K562 (cell line): ENCODE results near the gene SERTAD2. TPM values are rescaled to one million over a fixed set of nuclear protein-coding genes. Genes with fewer than 3 reads are reported as not detected.

ENCODE experiments used
- ATAC-seq: fragments of 200-7000 bp; cut with Tn5 transposase; 3 replicates; pipeline ENCODE4 v1.9.1; 2020; ENCODE audit warnings: moderate library complexity
- BruUV-seq: library from RNA; stranded (reverse); fragments of 400-500 nt; replicated peaks from 2 replicates; lab custom pipeline; 2021; lab: Mats Ljungman, UMichigan
- CTCF ChIA-PET: fragments of 300-600 bp; formaldehyde crosslinking; extraction: SDS; loops from one replicate; lab custom pipeline; 2021; ENCODE audit warnings: low intra/inter-chr PET ratio; lab: Yijun Ruan, JAX
- POLR2A ChIA-PET: fragments of 300-600, 350-650 bp; sonication (Branson Sonifier 250); formaldehyde crosslinking; extraction: SDS; loops from one replicate; lab custom pipeline; 2021; ENCODE audit warnings: antibody characterized with exemption, inconsistent platforms; lab: Yijun Ruan, JAX
- DNase-seq, 4 experiments: peaks; one replicate each; pipeline versions ENCODE4 v3.0.0 to v3.0.0-alpha.2; 2011 to 2018; ENCODE audit warnings: low spot score in 3 of 4, mixed read lengths in 3 of 4; ENCODE audit errors: extremely low read depth in 1 of 4
- FAIRE-seq: peaks from 2 replicates; lab custom pipeline; 2011; peaks lifted over from hg19 to GRCh38; lab: Jason Lieb, UNC
- H2AFZ ChIP-seq: 2 replicates; pipeline ENCODE4 v1.6.0; 2011; ENCODE audit warnings: low read depth, low read length, control low read depth, inconsistent platforms
- H3K27ac ChIP-seq: fragments of 200-600 bp; 3 replicates; pipeline ENCODE4 v1.8.0; 2011; ENCODE audit warnings: low read depth, mild to moderate bottlenecking, control low read depth, inconsistent platforms, low read length, moderate library complexity, mixed read lengths; ENCODE audit errors: extremely low read depth
- H3K27me3 ChIP-seq, 2 experiments: fragments of 300-600 bp in 1 of 2; 2 replicates in 1 of 2; 3 replicates in 1 of 2; pipeline versions ENCODE4 v1.6.0 to v1.8.0; 2011; ENCODE audit warnings: inconsistent platforms in 2 of 2, low read length in 2 of 2, mild to moderate bottlenecking in 1 of 2, mixed read lengths in 1 of 2, moderate library complexity in 1 of 2; ENCODE audit not compliant: control insufficient read depth in 2 of 2, insufficient read depth in 2 of 2
- H3K36me3 ChIP-seq: fragments of 300-600 bp; 3 replicates; pipeline ENCODE4 v1.8.0; 2011; ENCODE audit warnings: mild to moderate bottlenecking, low read length, inconsistent platforms; ENCODE audit not compliant: control insufficient read depth, insufficient read depth
- H3K4me1 ChIP-seq, 2 experiments: fragments of 200-600 bp in 1 of 2; replicated peaks in 1 of 2; 2 replicates in 1 of 2; 3 replicates in 1 of 2; pipeline versions ENCODE4 v1.5.1 to v1.8.0; 2011; ENCODE audit warnings: inconsistent platforms in 2 of 2, low read length in 2 of 2, mild to moderate bottlenecking in 1 of 2, mixed read lengths in 1 of 2, moderate library complexity in 1 of 2; ENCODE audit not compliant: control insufficient read depth in 2 of 2, insufficient read depth in 2 of 2
- H3K4me2 ChIP-seq: 2 replicates; pipeline ENCODE4 v1.6.1; 2011; ENCODE audit warnings: low read length, control low read depth, inconsistent platforms, mixed read lengths; ENCODE audit not compliant: insufficient read depth
- H3K4me3 ChIP-seq: fragments of 200-600 bp; sonication (generic), shearing (Covaris generic); 2 replicates; pipeline ENCODE4 v1.5.1; 2016; ENCODE audit warnings: control low read depth, inconsistent platforms
- H3K79me2 ChIP-seq: fragments of 200-600 bp; 3 replicates; pipeline ENCODE4 v1.8.0; 2011; ENCODE audit warnings: low read length, inconsistent platforms; ENCODE audit not compliant: control insufficient read depth, insufficient read depth
- H3K9ac ChIP-seq, 2 experiments: 2 replicates each; pipeline versions ENCODE4 v1.6.0 to v1.6.1; 2011; ENCODE audit warnings: low read depth in 2 of 2, low read length in 2 of 2, control low read depth in 1 of 2, inconsistent platforms in 1 of 2, mild to moderate bottlenecking in 1 of 2, mixed read lengths in 1 of 2; ENCODE audit not compliant: insufficient read depth in 1 of 2
- H3K9me1 ChIP-seq: one replicate; pipeline ENCODE4 v1.6.0; 2011; ENCODE audit warnings: inconsistent platforms, mild to moderate bottlenecking, low read length, moderate library complexity; ENCODE audit not compliant: control insufficient read depth, insufficient read depth
- H3K9me3 ChIP-seq: replicated peaks from 2 replicates; pipeline ENCODE4 v1.5.1; 2011; ENCODE audit warnings: low read depth, low read length, inconsistent platforms; ENCODE audit not compliant: control insufficient read depth, insufficient read depth
- H4K20me1 ChIP-seq: replicated peaks from 2 replicates; pipeline ENCODE4 v1.6.1; 2011; ENCODE audit warnings: low read length, inconsistent platforms, mixed read lengths; ENCODE audit not compliant: control insufficient read depth, insufficient read depth
- DDX20 ChIP-seq: fragments of 450-650 bp; IDR thresholded peaks from 2 replicates; pipeline ENCODE4 v1.6.1; 2016; ENCODE audit warnings: missing genetic modification characterization, low read depth, mild to moderate bottlenecking, missing compliant biosample characterization, moderate library complexity
- NFE2L1 ChIP-seq: fragments of 450-650 bp; IDR thresholded peaks from 2 replicates; pipeline ENCODE4 v1.6.1; 2016; ENCODE audit warnings: missing genetic modification characterization, low read depth, mild to moderate bottlenecking, missing compliant biosample characterization, moderate library complexity, borderline replicate concordance
- POLR2B ChIP-seq: fragments of 450-650 bp; IDR thresholded peaks from 2 replicates; pipeline ENCODE4 v1.6.1; 2018; ENCODE audit warnings: low read depth; ENCODE audit not compliant: partially characterized antibody
- RBM17 ChIP-seq: fragments of 200-400 bp; formaldehyde crosslinking; IDR thresholded peaks from 2 replicates; pipeline ENCODE4 v1.6.1; 2017; ENCODE audit warnings: low read depth, mild to moderate bottlenecking, low read length, borderline replicate concordance
- SMAD1 ChIP-seq: fragments of 150-350 bp; IDR thresholded peaks from 2 replicates; pipeline ENCODE4 v1.6.1; 2014; ENCODE audit warnings: low read length, low read depth; ENCODE audit not compliant: partially characterized antibody
- TCF15 ChIP-seq: fragments of 250-450 bp; sonication (Bioruptor Pico); IDR thresholded peaks from 2 replicates; pipeline ENCODE4 v1.8.0; 2022; ENCODE audit warnings: moderate library complexity, mild to moderate bottlenecking, inconsistent platforms
- ZNF197 ChIP-seq: fragments of 200-800 bp; sonication (Bioruptor generic); IDR thresholded peaks from 2 replicates; pipeline ENCODE4 v1.6.1; 2016; ENCODE audit warnings: low read depth, missing genetic modification characterization, missing compliant biosample characterization
- ZNF584 ChIP-seq: fragments of 200-800 bp; sonication (Bioruptor generic); IDR thresholded peaks from 2 replicates; pipeline ENCODE4 v1.6.1; 2016; ENCODE audit warnings: low read depth, mild to moderate bottlenecking, missing genetic modification characterization, missing compliant biosample characterization
- WGBS: fragments of 100-300 bp; shearing (Covaris generic); methylation state at CpG from one replicate; pipeline ENCODE4 v1.1.6; 2016; ENCODE audit warnings: low coverage, mixed read lengths; ENCODE audit not compliant: insufficient coverage; ENCODE audit errors: missing lambda C conversion rate; 5-methylcytosine and 5-hydroxymethylcytosine counted together
- in situ Hi-C: fragments of 300-500 bp; cut with MboI; formaldehyde crosslinking; loops from 4 replicates; pipeline ENCODE4 v1.15.0; 2018; ENCODE audit warnings: inconsistent platforms, mixed read lengths
- intact Hi-C: fragments of 100-400 bp; cut with micrococcal nuclease; formaldehyde crosslinking; loops from 2 replicates; pipeline ENCODE4 v1.14.2; 2022
- polyA plus RNA-seq, 8 experiments: library from polyadenylated mRNA; depleted of rRNA in 4 of 8; stranded (reverse) in 5 of 8; unstranded in 3 of 8; fragments of >200 nt; fragmentation: Nextera tagmentation in 2 of 8; fragmentation: Illumina TruSeq in 1 of 8; extraction: Ambion mirVana in 2 of 8; extraction: Trizol in 1 of 8; gene quantifications; 2 replicates each; pipeline versions ENCODE4 v1.2.1 to v1.2.3, GENCODE V29; 2011 to 2014; ENCODE audit warnings: inconsistent platforms in 1 of 8, missing spikeins in 1 of 8
- total RNA-seq, 7 experiments: library from RNA; depleted of rRNA in 6 of 7; stranded (reverse); fragments of >200 nt in 6 of 7; fragmentation: Illumina TruSeq in 2 of 7; extraction: Trizol in 2 of 7; gene quantifications; 2 replicates each; pipeline versions ENCODE4 v1.2.1 to v1.2.3, GENCODE V29; 2011 to 2021; ENCODE audit warnings: low replicate concordance in 1 of 7
- TF ChIP-seq, protein P1 (sequence below): fragments of 250-450 bp; sonication (Bioruptor Pico); IDR thresholded peaks from 2 replicates; pipeline ENCODE4 v1.5.0; 2021

Gene SERTAD2
- total and polyA plus RNA-seq, 9 of the 15 experiments (the other 6 are each of a cell fraction or from before 2014, with no cell fraction given) = 3.0 to 12.5 (median 6.1) TPM

DNA sequence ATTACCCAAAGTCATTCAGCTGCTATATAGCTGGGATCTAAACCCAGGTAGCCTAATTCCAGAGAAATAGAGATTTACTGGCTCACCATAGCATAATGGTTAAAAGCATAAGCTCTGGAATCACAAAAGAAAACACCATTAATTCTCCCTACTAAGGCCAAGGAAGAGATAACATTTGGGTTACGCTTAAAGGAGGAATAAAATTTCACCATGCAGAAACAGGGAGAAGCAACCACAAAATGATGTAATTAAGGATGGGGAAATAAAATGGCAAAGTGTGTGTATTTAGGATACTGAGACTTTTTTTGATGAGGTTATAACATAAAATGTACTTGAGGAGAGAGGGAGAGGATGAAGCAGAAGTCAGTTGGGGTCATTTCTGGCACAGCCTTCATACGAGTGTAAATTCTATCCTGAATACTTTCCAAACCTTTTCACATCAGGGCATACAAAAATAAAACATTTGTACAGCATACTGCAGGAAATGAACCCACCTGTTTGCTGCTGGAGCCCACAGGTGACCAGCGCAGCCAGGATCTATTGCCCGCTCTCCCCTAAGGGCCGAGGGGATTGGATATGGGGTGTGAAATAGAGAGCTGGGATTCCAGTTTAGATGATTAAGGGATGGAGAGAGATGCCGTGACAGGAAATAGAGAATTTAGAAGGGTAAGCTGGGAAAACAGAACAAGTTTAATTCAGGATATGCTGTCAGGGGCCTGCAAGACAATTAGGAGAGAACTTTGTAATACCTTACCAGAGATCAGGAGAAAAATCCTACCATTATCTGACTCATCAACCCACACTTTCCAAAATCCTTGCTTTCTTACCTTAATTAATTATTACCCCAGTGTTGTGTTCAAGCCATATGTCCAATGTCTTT lies 43.8 kb upstream of the SERTAD2 start:
- Histone ChIP-seq H3K36me3 (no peaks in the 10 kb centered on the region), H4K20me1 (no peaks in the 10 kb centered on the region), H3K79me2 (no peaks in the 10 kb centered on the region), H3K9me1 (no peaks in the 10 kb centered on the region), H3K4me3 (no peak overlapping the region), H3K27me3 (no peaks in the 10 kb centered on the region), H3K9ac (no peak overlapping the region), H3K4me1 (peaks cover 0 to 10% of the 10 kb centered on the region in 2 experiments; a peak in 1 of 5 replicates), H3K27ac (no peak overlapping the region), H3K9me3 (no peaks in the 10 kb centered on the region), H3K4me2 (no peak overlapping the region)
- in situ Hi-C loops = no loop called here
- POLR2A ChIA-PET = no interaction called here
- no TSS peak for BruUV-seq
- intact Hi-C loops = no loop called here
- CTCF ChIA-PET = no interaction called here
- ATAC-seq (no peak), FAIRE-seq (no peak), DNase-seq (no peak)
- WGBS = 82% methylated on average over 6 of the region's 6 CpGs
- no peak for TF ChIP-seq POLR2B
- TF ChIP-seq TCF15 (CRISPR knock-in tag) = no peak
- no peak for TF ChIP-seq RBM17
- TF ChIP-seq ZNF584 = no peak
- TF ChIP-seq DDX20 = no peak
- TF ChIP-seq SMAD1 = no peak
- TF ChIP-seq, protein P1, sequence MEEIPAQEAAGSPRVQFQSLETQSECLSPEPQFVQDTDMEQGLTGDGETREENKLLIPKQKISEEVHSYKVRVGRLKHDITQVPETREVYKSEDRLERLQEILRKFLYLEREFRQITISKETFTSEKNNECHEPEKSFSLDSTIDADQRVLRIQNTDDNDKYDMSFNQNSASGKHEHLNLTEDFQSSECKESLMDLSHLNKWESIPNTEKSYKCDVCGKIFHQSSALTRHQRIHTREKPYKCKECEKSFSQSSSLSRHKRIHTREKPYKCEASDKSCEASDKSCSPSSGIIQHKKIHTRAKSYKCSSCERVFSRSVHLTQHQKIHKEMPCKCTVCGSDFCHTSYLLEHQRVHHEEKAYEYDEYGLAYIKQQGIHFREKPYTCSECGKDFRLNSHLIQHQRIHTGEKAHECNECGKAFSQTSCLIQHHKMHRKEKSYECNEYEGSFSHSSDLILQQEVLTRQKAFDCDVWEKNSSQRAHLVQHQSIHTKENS (CRISPR knock-in tag) = no peak
- TF ChIP-seq NFE2L1 (tag) = no peak
- no peak for TF ChIP-seq ZNF197 (CRISPR knock-in tag)
- TF ChIP-seq, all 486 proteins: peak for 0
- H2AFZ ChIP-seq = no peak overlapping the region
